Endodermal cell (in vitro differentiated cells): ENCODE data around the gene TMEM151A. TPM values are rescaled to one million over a fixed set of nuclear protein-coding genes. Genes with fewer than 3 reads are reported as not detected.

Experiments
- DNase-seq: peaks from one replicate; pipeline ENCODE4 v3.0.0-alpha.2; 2017
- H3K27ac ChIP-seq: 2 replicates; pipeline ENCODE4 v1.5.1; 2013; ENCODE audit warnings: mild to moderate bottlenecking, low read depth, low read length, moderate library complexity
- H3K27me3 ChIP-seq: 2 replicates; pipeline ENCODE4 v1.6.1; 2013; ENCODE audit warnings: mild to moderate bottlenecking, low read length, moderate library complexity; ENCODE audit not compliant: insufficient read depth, control insufficient read depth, poor library complexity, severe bottlenecking
- H3K36me3 ChIP-seq: 2 replicates; pipeline ENCODE4 v1.7.0; 2013; ENCODE audit warnings: mild to moderate bottlenecking, low read length, moderate library complexity; ENCODE audit not compliant: control insufficient read depth, insufficient read depth
- H3K4me1 ChIP-seq: one replicate; pipeline ENCODE4 v1.7.0; 2013; ENCODE audit warnings: low read length; ENCODE audit not compliant: control insufficient read depth, insufficient read depth
- H3K4me3 ChIP-seq: 2 replicates; pipeline ENCODE4 v1.5.1; 2013; ENCODE audit warnings: mild to moderate bottlenecking, low read length, moderate library complexity
- H3K9ac ChIP-seq: 2 replicates; pipeline ENCODE4 v1.6.1; 2013; ENCODE audit warnings: mild to moderate bottlenecking, low read length, moderate library complexity; ENCODE audit not compliant: poor library complexity, severe bottlenecking; ENCODE audit errors: extremely low read depth
- H3K9me3 ChIP-seq: 2 replicates; pipeline ENCODE4 v1.6.1; 2013; ENCODE audit warnings: mild to moderate bottlenecking, low read length, moderate library complexity; ENCODE audit not compliant: control insufficient read depth
- H3K27ac Mint-ChIP-seq: 2 replicates; pipeline ENCODE4 v1.8.0; 2020; ENCODE audit warnings: mixed read lengths
- H3K27me3 Mint-ChIP-seq: 2 replicates; pipeline ENCODE4 v1.8.0; 2021; ENCODE audit warnings: mild to moderate bottlenecking, mixed read lengths; ENCODE audit not compliant: insufficient read depth
- H3K36me3 Mint-ChIP-seq: 2 replicates; pipeline ENCODE4 v1.8.0; 2020; ENCODE audit warnings: low read depth, mixed read lengths
- H3K4me1 Mint-ChIP-seq: 2 replicates; pipeline ENCODE4 v1.8.0; 2020; ENCODE audit warnings: mixed read lengths
- H3K4me3 Mint-ChIP-seq: 2 replicates; pipeline ENCODE4 v1.8.0; 2020; ENCODE audit warnings: mild to moderate bottlenecking, moderate library complexity, mixed read lengths
- H3K9me3 Mint-ChIP-seq: 2 replicates; pipeline ENCODE4 v1.8.0; 2020; ENCODE audit warnings: mild to moderate bottlenecking, mixed read lengths
- WGBS, 2 experiments: methylation state at CpG; one replicate each; pipeline versions ENCODE4 v1.1.5 to v1.1.7; 2013; ENCODE audit warnings: missing lambda C conversion rate in 2 of 2, mixed read lengths in 1 of 2; ENCODE audit not compliant: insufficient coverage in 1 of 2, insufficient read length in 1 of 2; 5-methylcytosine and 5-hydroxymethylcytosine counted together
- total RNA-seq, 2 donors: library from RNA; stranded (reverse); fragmentation: NEBNext Ultra II Directional in 1 of 2; extraction: Animal tissue kit (Norgen Biotek cat#: 25700) in 1 of 2; gene quantifications; 2 replicates in 1 of 2; 3 replicates in 1 of 2; pipeline ENCODE4 v1.2.1, GENCODE V29; 2021
- TF ChIP-seq, protein P1 (sequence below): fragments of 200-600 bp; sonication (generic); conservative IDR thresholded peaks from 2 replicates; pipeline ENCODE4 v1.5.0; 2021; ENCODE audit warnings: antibody characterized with exemption, mild to moderate bottlenecking

Gene TMEM151A
- total RNA-seq, 2 donors from 2014 or later: 0.20 TPM; not detected in 1

DNA sequence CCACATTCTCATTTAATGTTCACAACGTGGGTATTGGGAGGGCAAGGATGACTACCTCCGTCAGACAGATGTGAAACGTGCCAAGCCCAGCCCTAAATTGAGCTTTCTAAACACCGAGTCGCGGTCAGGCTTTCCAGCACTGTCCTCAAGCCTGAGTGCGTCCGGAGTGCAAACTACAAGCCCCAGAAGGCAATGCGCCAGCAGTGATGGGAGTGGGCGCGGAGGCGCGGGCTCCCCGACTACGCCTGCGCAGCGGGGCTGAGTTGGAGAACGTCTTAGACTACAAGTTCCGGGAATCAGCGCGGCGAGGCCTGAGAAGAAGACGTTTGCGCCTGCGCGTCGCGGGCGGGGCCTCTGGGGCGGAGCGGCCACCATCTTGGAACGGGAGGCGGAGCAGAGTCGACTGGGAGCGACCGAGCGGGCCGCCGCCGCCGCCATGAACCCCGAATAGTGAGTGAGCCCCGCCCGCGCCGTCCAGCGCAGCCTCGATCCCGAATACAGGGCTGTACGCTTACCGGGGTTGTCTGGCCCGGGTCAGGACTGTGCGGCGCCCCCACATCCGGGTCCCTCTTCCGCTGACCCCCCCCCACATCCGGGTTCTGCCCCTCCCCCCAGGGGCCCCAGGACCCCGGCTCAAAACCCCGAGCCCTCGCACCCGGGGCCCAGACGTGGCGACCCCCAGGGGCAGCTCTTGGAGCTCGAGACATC lies 23.3 kb upstream of the TMEM151A start, which contains the start of gene RAB1B:
RAB1B (plus strand) TSS at position 396 of the 708 bp plus-strand sequence; CDS start at position 437, 41 bp downstream.
- Histone ChIP-seq H3K36me3 (peaks cover 49% of the 10 kb centered on the region), H3K4me3 (peak within 1 kb of the TSS; percentile 97), H3K4me1 (no peaks in the 10 kb centered on the region), H3K9me3 (no peaks in the 10 kb centered on the region), H3K27me3 (no peaks in the 10 kb centered on the region), H3K9ac (peak within 1 kb of the TSS; percentile 79), H3K27ac (peak within 1 kb of the TSS; percentile 89)
- TF ChIP-seq, protein P1, sequence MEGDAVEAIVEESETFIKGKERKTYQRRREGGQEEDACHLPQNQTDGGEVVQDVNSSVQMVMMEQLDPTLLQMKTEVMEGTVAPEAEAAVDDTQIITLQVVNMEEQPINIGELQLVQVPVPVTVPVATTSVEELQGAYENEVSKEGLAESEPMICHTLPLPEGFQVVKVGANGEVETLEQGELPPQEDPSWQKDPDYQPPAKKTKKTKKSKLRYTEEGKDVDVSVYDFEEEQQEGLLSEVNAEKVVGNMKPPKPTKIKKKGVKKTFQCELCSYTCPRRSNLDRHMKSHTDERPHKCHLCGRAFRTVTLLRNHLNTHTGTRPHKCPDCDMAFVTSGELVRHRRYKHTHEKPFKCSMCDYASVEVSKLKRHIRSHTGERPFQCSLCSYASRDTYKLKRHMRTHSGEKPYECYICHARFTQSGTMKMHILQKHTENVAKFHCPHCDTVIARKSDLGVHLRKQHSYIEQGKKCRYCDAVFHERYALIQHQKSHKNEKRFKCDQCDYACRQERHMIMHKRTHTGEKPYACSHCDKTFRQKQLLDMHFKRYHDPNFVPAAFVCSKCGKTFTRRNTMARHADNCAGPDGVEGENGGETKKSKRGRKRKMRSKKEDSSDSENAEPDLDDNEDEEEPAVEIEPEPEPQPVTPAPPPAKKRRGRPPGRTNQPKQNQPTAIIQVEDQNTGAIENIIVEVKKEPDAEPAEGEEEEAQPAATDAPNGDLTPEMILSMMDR: no peak
- H3K27ac Mint-ChIP-seq: peak within 1 kb of the TSS; percentile 97
- no peaks in the 10 kb centered on the region for H3K9me3 Mint-ChIP-seq
- peaks cover 40% of the 10 kb centered on the region for H3K36me3 Mint-ChIP-seq
- DNase-seq: peak; percentile 100
- H3K4me3 Mint-ChIP-seq: peak within 1 kb of the TSS; percentile 79
- H3K4me1 Mint-ChIP-seq: peaks cover 13% of the 10 kb centered on the region
- WGBS, 2 experiments: 0% methylated on average over 29 to 64 of the region's 64 CpGs
- no peaks in the 10 kb centered on the region for H3K27me3 Mint-ChIP-seq

DNA sequence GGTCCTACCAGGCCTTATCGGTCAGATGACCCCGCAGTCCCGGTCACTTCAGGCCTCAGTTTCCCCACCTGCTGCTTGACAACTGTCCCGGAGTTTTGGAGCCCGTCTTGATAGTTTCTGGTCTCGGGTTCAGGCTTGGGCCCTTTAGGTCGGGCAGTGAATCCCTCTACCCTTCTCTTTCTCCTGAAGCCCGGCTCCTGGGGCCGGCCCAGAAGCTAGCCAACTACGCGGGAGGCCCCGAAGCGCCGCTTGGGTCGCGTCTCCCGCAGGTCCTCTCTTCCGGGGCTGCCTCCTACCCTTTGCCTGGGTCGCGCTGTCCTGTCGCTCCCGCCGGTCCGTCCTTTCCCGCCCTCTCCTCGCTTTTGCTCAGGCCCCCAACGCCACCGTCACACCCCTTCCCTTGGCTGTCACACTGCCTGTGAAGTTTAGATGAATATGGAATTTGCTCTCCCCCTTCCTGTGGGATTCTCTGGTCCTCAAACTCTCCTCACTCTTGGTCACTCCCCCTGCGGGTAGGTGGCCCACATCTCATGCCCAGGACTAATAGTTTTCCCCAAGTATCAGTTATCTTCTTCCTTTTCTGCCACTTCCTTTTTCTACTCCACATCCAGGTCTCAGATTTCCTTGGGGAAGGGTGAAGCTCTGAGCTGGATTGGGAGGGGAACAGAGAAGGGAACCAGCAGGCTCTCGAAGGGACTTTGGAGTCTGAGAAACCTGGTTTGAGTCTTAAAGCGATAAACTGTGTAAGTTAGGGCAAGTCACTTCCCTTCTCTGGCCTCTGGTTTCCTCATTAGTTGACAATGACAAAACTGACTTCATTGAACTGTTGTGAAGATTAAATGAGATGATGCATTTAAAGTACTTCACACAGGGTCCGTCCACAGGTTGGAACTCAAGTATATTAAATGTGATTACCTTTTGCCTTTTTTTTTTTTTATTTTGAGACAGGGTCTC lies 22.5 kb upstream of the TMEM151A start:
- H3K9me3 Mint-ChIP-seq: no peaks in the 10 kb centered on the region
- H3K36me3 Mint-ChIP-seq: peaks cover 41% of the 10 kb centered on the region
- TF ChIP-seq, protein P1: peak; percentile 62
- no peaks in the 10 kb centered on the region for H3K27me3 Mint-ChIP-seq
- Histone ChIP-seq H3K4me3 (peak overlapping the region; percentile 97), H3K27ac (peak overlapping the region; percentile 89), H3K36me3 (peaks cover 54% of the 10 kb centered on the region), H3K4me1 (no peaks in the 10 kb centered on the region), H3K9me3 (no peaks in the 10 kb centered on the region), H3K27me3 (no peaks in the 10 kb centered on the region), H3K9ac (peak overlapping the region; percentile 79)
- peak overlapping the region; percentile 79 for H3K4me3 Mint-ChIP-seq
- DNase-seq: peak; percentile 78
- WGBS, 2 experiments: 7 to 17% methylated on average over 8 to 32 of the region's 32 CpGs
- peaks cover 13% of the 10 kb centered on the region for H3K4me1 Mint-ChIP-seq
- H3K27ac Mint-ChIP-seq: peak overlapping the region; percentile 86

DNA sequence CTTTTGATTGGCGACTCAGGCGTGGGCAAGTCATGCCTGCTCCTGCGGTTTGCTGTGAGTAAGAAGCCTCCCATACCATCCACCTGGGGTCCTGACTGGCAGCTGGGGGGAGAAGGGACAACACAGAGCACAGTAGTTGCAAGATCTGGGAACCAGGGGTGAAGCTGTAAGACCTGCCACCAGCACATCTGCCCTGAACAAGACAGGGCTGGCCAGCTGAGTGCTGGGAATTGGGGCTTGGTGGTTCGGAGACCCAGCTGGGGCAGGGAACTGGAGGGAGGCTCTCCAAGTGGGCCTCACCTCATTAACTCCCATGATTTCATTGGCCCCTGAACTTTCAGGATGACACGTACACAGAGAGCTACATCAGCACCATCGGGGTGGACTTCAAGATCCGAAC lies 19.9 kb upstream of the TMEM151A start:
- no peaks in the 10 kb centered on the region for H3K9me3 ChIP-seq
- no peaks in the 10 kb centered on the region for H3K4me1 ChIP-seq
- H3K27ac ChIP-seq: no peak overlapping the region
- H3K4me1 Mint-ChIP-seq: peaks cover 13% of the 10 kb centered on the region
- no peak overlapping the region for H3K4me3 ChIP-seq
- H3K9me3 Mint-ChIP-seq: no peaks in the 10 kb centered on the region
- no peak overlapping the region for H3K27ac Mint-ChIP-seq
- H3K27me3 Mint-ChIP-seq: no peaks in the 10 kb centered on the region
- WGBS, 2 experiments: 94% methylated on average over 5 to 7 of the region's 7 CpGs
- TF ChIP-seq, protein P1: no peak
- no peak overlapping the region for H3K4me3 Mint-ChIP-seq
- DNase-seq: no peak
- no peaks in the 10 kb centered on the region for H3K27me3 ChIP-seq
- H3K36me3 ChIP-seq: peaks cover 42% of the 10 kb centered on the region
- H3K36me3 Mint-ChIP-seq: peaks cover 43% of the 10 kb centered on the region
- H3K9ac ChIP-seq: no peak overlapping the region
